GM18507 (cell line): Measurements from ENCODE around the gene THEMIS.
"Not testable (repeated sequence)": the region's sequence is repeated elsewhere in the genome, so short reads cannot be mapped to it uniquely, and the experiment has no call there.

ENCODE experiments used
- DNase-seq: peaks from one replicate; pipeline ENCODE4 v3.0.0; 2011; ENCODE audit warnings: low read depth; ENCODE audit not compliant: insufficient read length; ENCODE audit errors: extremely low spot score
- FAIRE-seq: peaks from 2 replicates; lab custom pipeline; 2011; peaks lifted over from hg19 to GRCh38; lab: Jason Lieb, UNC

The THEMIS gene

DNA sequence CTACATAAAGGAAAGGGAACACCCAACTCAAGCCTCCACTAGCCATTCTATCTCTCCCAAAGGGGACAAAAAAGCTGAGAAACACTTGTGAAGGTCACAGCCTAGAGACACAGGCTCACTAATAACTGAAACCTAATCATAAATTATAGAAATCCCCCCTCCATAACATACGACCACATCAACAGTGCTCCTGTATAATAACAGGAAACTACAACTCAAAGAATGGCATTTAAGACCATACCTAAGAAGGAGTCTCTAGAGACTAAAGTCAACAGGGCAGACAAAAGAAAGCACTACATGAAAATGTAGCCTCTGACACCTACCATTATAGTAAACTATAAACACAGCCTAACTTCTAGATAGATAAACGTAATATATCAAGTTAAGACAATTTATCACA, 82.7 kb downstream of the THEMIS start:
- no peak for FAIRE-seq
- DNase-seq: no peak

DNA sequence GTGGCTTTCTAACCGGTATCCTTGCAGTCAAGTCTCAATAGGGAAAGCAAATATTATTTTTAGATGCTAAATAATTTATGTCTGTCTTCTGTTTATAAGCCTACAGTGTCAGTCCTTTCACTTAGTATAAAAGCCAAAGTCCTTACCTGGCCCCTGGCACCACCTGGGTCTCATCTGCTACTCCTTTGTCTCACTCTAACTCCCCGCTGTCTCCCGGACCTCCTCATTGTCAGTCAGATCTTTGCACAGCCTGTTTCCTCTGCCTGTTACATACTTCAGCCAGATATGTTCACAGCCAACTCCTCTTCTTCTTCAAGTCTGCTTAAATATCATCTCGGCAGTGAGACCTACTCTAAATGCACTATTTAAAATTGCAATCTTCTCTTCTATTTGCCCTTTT, 84.2 kb downstream of the THEMIS start:
- FAIRE-seq (no peak), DNase-seq (no peak)

DNA sequence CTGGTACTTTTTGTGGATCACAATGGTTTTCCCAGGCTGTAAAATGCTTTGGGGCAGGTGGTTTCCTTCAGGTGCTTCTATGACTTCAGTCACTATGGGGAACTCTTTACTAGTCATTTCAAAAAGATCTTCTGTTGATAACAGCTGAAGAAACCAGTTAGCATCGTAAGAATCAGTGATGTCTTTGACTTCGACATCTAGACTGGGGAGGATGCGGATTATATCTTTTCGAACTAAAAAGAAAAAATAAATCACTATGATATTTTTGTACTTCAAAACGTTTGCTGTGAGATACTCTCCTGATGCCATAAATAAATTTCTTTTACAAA, 87.2 kb downstream of the THEMIS start:
- FAIRE-seq (no peak), DNase-seq (no peak)

DNA sequence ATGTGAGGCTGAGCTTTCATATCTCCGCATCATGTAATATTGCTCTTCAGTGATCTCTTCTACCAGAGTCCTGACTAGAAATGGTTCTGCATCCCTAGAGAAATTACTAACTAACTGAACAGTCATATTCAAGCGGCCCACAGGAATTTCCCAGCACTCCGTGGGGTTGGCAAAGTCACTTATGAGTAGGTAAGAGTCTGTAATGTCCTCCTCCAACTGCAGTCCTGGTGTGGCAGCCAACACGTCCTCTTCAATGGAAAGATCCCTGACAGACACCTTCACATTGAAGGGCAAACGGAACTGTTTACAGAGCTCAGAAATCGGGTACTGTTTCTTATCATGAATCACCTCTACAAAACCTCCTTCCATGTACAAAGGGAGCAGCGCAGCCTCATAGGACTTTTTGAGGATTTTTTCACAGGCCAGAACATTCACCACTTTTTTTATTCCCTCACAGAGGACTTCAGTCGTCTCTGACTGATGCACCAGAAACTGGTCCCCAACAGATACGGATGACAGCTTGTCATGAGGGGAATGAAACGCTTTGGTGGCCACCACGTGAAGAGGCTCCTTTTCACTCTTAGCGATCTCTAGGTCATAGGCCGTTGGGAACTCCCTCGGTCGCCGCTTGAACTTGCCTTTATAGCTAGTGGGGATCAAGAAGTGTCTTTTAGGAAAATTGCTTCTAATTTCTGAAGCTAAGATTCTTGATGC, 87.7 kb downstream of the THEMIS start:
- no peak for DNase-seq
- FAIRE-seq: no peak

DNA sequence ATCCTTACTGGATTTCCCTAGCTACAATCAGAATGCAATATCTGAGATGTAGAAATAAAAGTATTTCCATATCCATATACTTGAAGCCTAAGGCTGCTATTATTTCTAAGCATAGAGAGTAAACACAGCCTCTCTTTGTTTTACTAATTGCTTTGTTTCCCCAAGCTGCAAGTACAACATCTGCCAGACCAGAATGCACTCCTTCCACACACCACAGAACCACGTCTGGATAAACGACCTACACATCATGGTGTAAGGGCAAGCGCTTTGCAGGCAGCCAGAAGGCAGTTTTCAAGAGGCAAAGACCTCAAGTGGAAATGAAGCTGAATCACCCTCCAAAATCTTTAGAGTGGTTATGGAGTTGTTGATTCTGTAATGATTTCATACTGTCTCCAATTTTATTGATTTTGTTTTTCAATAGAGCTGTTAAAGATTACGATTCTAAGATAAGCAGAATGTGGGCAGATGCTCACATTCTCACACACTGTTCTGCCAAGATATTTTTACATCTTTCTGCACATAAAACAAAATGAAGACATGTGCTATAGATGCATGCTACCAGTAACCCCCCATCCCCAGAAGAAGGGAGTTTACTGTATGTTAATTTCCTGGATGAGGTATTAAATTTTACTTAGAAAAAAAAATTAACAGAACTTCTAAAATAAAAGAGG, 88.8 kb downstream of the THEMIS start:
- FAIRE-seq (no peak), DNase-seq (no peak)

DNA sequence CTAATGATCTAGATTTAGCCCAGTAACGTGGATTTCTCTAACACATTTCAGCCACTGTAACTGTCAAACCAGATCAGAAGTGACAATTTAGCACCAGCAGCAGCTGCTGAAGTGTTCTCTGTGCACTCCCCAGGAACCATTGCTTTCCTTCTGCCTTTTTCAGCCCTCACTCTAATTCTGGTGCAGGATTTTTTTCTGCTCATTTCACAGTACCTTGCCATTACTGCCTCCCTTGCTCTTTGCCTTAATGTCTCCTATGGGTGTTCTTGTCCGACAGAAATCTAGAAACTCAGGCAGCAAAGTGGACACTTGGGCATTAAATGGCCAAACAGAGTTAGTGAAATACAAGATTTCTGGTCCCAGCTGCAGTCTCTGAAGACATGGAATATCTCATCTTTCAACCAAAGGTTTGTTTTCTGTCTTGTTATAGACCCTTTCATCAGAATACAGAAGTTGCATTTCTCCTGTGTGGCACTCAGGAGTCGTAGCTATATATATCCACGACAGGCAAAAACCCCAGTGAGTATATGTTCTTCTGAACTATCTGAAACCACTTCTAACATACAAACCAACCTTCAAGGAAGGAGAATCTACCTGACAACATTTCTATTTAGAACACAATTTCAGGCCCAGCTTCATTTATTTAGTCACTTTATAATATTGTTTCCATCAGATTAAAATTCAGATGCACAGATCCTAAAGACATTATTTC, 92.9 kb downstream of the THEMIS start:
- FAIRE-seq: no peak

DNA sequence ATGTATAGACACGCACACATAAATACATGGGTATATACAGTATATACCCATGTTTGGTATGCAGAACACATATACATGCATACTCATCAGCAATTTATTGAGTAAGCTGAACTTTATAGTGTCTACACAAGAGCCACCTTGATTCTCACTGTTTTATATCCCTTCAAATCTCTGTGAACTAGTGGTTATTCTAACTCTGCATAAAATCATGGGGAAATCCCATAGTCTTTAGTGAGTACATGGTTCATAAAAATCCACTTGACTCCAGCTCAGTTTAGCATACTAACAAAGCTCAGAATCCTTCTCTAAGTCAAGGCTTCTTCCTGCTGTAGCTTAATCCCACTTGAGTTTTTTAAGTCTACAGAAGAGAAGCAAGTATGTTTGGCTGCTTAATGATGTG, 104.1 kb downstream of the THEMIS start:
- FAIRE-seq: no peak
- no peak for DNase-seq

More for the DNA sequence above, 92.9 kb downstream of the THEMIS start:
- DNase-seq: no peak

DNA sequence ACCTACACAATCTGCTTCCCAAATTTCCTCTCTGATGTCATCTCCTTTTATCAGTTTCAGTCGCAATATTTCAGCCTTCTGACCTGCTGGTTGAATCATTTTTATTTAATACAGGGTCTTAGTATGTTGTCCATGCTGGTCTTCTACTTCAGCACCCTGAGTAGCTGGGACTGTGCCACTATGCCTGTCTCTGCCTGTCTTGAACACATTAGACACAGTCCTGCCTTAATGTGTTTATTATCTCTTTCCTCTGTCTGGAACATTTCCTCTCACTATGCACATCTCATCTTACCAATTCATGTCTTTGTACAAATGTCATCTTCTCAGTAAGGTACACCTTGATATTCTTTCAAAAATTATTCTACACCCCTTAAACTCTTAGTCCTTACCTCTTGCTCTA, 106.5 kb downstream of the THEMIS start:
- FAIRE-seq: no peak
- DNase-seq: no peak

DNA sequence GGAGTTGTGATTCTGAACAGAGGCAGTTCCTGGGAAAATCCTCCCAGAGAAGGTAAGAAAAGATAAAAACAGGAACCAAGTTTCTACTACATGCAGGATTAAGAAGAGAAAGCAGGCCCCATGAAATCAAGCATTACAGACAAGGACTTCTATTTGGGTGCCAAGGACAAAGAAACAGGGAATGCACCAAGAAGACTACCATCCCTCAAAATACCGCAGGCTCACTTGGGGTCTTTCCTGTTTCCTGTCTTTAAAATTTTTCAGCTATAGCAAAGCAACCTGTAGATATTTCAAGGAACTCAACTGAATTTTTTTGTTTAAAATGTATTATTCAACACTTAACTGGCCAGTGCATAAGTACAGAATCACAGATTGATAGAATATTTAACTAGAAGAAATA, 107.5 kb downstream of the THEMIS start:
- DNase-seq (no peak), FAIRE-seq (no peak)

DNA sequence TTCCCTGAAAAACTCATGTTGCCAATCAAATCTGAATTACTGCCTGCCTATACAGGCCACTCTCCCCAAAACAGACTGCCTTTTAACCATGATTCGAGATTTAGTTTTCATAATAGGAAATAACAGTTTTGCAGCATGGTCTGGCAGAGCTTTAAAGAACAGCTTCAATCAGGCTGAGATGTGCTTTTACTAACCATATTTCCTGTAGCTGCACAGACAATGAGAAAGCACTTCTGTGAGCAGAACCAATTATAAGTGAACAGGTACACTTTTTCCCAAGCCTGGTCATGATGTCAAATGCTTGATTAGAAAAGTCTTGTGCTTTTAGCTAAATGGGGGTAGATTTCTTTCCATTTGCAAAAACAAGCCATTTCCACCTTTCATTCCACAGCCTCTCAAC, 108.2 kb downstream of the THEMIS start:
- FAIRE-seq (no peak), DNase-seq (no peak)

DNA sequence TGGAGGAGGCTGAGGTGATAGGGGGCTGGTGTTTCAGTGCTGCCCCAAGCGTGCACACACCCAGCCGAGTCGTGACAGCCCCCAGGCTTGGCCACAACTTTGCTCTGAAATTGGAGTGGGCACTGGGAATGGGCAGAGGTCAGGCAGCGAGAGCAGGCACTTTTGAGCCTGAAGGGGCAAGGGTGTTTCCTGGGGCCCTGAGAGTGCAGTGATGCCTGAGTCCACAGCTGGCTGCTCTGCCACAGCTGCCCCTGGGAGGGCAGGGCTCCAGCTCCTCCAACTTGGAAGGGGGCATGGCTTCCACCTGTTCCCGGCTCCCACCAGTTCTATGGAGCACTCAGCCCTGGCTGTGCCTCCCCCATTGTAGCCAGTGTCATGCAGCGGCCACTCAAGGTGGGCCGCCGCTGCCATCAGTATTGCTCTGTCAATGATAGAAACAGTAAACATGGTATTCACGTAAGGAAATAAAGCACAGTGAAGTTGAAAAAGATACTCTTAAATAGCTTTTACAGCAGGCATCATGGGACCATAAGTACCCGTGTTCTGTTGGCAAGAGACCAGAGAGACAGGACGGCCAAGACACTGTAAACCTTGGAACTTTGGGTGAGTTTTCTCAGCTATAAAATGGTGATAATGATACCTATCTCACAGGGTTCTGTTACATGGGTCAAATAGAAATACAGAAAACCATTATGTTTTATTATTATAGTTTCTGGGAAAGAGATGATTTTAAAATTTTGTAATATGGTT, 108.9 kb downstream of the THEMIS start:
- no peak for FAIRE-seq
- no peak for DNase-seq

DNA sequence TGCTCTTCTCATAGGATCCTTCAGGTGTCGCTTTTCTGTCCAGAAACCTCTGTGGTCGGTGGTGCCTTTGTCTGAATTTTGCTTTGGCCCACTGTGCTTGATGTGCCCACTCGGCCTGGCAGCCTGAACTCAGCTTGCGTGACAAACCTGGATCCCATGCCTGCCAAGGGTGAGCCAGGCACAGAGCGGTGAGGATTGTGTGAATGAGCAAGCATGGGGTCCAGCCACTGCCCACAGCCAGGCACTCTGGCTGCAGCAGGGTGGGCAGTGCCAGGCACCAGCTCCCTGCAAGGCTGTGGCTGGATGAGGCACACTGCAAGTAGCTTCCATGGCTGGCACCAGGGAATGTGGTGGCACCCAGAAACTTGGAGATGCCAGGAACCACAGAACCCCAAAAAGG, 110.3 kb downstream of the THEMIS start:
- no peak for DNase-seq
- FAIRE-seq: no peak

DNA sequence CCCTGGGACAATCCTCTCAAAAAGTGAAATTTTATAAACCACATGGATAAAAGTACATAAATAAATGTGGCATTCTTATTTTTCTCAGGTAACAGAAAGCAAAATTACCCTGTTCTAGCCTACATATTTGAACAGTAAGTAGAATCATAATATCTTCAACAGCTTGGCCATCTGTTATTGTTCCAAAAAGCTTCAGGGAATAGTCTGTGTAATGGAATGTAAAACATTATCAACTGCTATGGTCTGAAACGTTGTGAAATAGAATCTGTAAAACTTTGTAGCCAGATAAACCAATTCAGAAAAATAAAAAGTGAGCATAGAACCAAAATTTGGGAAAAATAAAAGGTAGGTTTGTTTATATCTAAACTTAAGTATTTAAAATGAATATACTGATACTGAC, 114.7 kb downstream of the THEMIS start:
- DNase-seq (no peak), FAIRE-seq (no peak)

DNA sequence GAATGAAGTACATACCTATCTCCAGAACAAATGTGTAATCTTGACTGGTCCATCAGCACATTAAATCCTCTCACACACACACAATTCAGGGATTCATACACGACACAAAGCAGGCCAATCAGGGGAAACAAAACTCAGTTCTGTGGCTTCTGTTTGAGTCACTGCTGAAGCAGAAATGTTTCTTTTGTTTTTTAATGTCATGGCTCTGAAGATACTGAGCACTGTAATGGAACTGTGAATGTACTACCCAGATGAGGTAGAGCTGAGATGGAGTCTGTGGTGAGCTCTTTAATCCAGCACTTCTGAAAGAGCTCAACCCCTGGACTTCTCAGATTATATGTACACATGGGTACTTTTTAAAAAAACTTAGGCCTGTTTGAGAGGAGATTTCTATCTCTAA, 116.4 kb downstream of the THEMIS start:
- no peak for FAIRE-seq
- no peak for DNase-seq

DNA sequence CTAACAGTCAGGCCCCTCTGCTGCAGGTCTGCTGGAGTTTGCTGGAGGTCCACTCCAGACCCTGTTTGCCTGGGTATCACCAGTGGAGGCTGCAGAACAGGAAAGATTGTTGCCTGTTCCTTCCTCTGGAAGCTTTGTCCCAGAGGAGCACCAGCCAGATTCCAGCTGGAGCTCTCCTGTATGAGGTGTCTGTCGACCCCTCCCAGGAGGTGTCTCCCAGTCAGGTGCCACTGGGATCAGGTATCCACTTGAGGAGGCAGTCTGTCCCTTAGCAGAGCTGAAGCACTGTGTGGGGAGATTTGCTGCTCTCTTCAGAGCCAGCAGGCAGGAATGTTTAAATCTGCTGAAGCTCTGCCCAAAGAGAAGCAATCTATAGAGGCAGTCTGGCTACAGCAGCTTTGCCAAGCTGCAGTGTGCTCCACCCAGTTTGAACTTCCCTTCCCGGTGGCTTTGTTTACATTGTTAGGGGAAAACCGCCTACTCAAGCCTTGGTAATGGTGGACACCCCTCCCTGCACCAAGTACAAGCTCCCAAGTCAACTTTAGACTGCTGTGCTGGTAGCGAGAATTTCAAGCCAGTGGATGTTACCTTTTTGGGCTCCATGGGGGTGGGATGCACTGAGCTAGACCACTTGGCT, 119.1 kb downstream of the THEMIS start:
- not testable (repeated sequence) for FAIRE-seq, DNase-seq

DNA sequence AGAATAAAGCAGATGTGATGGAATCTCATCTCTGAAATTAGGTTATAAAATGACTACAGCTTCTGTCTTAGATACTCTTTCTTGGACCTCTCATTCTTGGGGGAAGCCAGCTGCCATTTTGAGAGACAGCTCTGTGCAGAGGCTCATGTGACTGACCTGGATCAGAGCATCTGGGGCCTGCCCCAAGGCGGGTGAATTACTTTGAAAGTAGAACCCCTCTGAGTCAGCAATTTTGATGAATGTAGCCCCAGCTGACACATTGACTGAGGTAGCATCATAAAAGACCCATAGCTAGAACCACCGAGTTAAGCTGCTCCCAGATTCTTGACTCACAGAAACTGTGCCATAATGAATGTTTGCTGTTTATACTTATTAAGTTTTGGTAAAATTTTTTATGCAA, 124.5 kb downstream of the THEMIS start:
- FAIRE-seq: no peak
- no peak for DNase-seq

DNA sequence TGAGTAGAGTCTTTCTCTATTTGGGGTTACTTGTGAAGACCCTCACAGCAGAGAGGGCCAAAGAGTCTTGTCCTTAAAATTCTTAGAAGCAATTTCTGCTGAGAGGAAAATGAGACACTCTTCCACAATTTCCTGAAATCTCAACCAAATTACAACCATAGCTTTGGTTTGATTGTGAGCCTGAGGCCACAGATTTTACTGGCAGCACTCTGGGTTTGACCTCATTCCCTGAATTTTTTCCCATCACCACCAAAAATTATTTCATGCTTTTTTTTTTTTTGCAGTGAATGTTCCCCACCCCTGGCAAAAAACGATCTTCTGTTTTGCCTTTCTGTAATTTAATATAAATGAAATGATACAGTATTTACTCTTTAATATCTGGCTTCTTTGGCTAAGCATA, 125.5 kb downstream of the THEMIS start:
- DNase-seq: no peak
- FAIRE-seq: no peak

DNA sequence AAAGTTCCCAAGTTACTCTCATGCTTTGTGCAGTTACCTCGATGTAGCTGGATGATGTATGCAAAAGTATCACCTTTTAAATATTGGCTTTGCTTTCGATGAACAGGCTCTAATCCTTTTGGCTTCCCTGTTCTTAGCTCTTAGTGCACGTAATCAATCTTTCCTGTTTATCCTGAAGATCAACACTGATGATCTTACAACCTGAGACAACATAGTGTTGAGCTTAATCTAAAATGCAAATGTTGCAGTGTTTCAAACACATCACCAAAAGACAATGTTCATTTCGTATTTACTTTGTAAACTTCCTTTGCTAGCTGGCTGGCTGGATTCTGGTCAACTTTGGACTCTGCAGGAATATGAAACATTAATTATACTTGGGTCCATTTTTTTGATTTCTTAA, 132.1 kb downstream of the THEMIS start:
- DNase-seq (no peak), FAIRE-seq (no peak)

DNA sequence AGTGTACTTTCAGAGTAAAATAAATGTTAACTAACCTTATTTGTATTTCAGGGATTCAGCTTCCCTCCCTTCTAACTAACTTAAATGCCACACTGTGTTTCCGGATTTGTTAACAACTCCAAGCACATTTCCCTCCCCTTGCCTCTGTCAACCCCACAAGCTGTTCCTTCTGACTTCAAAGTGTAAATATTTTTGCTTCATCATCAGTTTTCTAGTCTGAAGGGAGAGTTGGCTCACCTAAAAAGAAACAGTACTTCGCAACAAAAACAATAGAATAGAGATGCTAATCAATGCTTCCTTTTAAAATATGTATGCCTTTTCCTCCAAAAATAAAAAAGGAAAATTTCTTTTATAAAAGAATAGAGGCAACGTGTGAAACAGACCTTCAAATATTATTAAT, 132.6 kb downstream of the THEMIS start:
- FAIRE-seq (no peak), DNase-seq (no peak)

DNA sequence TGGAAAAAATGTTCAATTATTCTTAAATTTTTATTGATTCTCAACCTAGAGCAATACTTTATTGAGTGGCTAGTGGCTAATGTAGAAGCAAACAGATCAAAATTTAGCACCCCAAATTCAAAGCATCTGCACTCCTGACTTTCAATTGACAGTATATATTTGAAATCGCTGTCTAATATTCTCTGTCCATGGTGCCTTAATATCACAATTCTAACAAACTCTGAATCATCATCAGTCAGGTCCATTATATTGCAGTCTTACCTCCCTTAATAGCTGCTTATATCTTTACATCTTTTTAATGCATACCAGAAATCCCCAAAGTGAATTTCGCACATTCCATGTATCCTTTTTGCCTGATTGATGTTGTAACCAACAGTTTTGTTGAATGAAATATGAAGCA, 134.9 kb downstream of the THEMIS start:
- DNase-seq (no peak), FAIRE-seq (no peak)
